ENCODE measurements around the gene ETV1.

Gene ETV1

GRCh38 chr7:13880789-13881188, 108.7 kb downstream of the ETV1 start:
- no peak for TF ChIP-seq GABPA (IDR thresholded peaks at IDR 0.05; ENCODE audit: low read depth)
- TF ChIP-seq CTCF (IDR thresholded peaks at IDR 0.05; ENCODE audit: insufficient read depth, low read length): no peak
- TF ChIP-seq POLR2AphosphoS5 (IDR thresholded peaks at IDR 0.05; ENCODE audit: low read depth): no peak
- no peak for TF ChIP-seq REST (IDR thresholded peaks at IDR 0.05; ENCODE audit: insufficient replicate concordance, low read depth)
- TF ChIP-seq SPI1 (IDR thresholded peaks at IDR 0.05; ENCODE audit: borderline replicate concordance, low read depth): no peak
- Histone ChIP-seq H3K27me3 (ENCODE audit: insufficient read depth, poor library complexity, severe bottlenecking) (peaks cover 2% of the 10 kb centered on the region), H3K27ac (replicated peaks) (no peak overlapping the region), H3K4me3 (replicated peaks; ENCODE audit: insufficient read depth, low read length) (no peak overlapping the region)
- no peak for DNase-seq (ENCODE audit: low read depth in 1 of 2, low spot score in 1 of 2)

- Histone ChIP-seq H3K4me3 (replicated peaks; ENCODE audit: insufficient read depth, low read length) (no peak overlapping the region), H3K27ac (replicated peaks) (no peak overlapping the region), H3K27me3 (ENCODE audit: insufficient read depth, poor library complexity, severe bottlenecking) (peaks cover 2% of the 10 kb centered on the region)
- no peak for DNase-seq (ENCODE audit: low read depth in 1 of 2, low spot score in 1 of 2)
- TF ChIP-seq SPI1 (IDR thresholded peaks at IDR 0.05; ENCODE audit: borderline replicate concordance, low read depth) (no peak), POLR2AphosphoS5 (IDR thresholded peaks at IDR 0.05; ENCODE audit: low read depth) (no peak), REST (IDR thresholded peaks at IDR 0.05; ENCODE audit: insufficient replicate concordance, low read depth) (no peak), GABPA (IDR thresholded peaks at IDR 0.05; ENCODE audit: low read depth) (no peak), CTCF (IDR thresholded peaks at IDR 0.05; ENCODE audit: insufficient read depth, low read length) (no peak)
Observed at GRCh38 chr7:13879994-13880686, 109.3 kb downstream of the ETV1 start.

- Histone ChIP-seq H3K4me3 (replicated peaks; ENCODE audit: insufficient read depth, low read length) (no peak overlapping the region), H3K27me3 (ENCODE audit: insufficient read depth, poor library complexity, severe bottlenecking) (peaks cover 2% of the 10 kb centered on the region), H3K27ac (replicated peaks) (no peak overlapping the region)
- TF ChIP-seq REST (IDR thresholded peaks at IDR 0.05; ENCODE audit: insufficient replicate concordance, low read depth): no peak
- no peak for TF ChIP-seq CTCF (IDR thresholded peaks at IDR 0.05; ENCODE audit: insufficient read depth, low read length)
- no peak for DNase-seq (ENCODE audit: low read depth in 1 of 2, low spot score in 1 of 2)
Observed at GRCh38 chr7:13879143-13879542, 110.3 kb downstream of the ETV1 start.
